ENCODE data around the gene SEC31A.

GRCh38 chr4:82799006-82799881 is 91.7 kb downstream of the SEC31A start:
- TF ChIP-seq YY1 (IDR thresholded peaks at IDR 0.05; ENCODE audit: insufficient read depth, insufficient read length) (no peak), SUZ12 (IDR thresholded peaks at IDR 0.05; ENCODE audit: extremely low read depth, insufficient read depth, insufficient read length) (no peak), ZNF274 (IDR thresholded peaks at IDR 0.05; ENCODE audit: low read depth, low read length) (no peak)

All from NT2/D1 (cell line).